HCEC 1CT (cell line): ENCODE results near the gene ADIPOR2.
A peak's percentile ranks its signal among the peaks of the same experiment; 100 is the strongest.
"Not testable (repeated sequence)": the region's sequence is repeated elsewhere in the genome, so short reads cannot be mapped to it uniquely, and the experiment has no call there.

ENCODE experiments used
- DNase-seq: peaks from one replicate; pipeline ENCODE4 v3.0.0-alpha.2; 2017

ADIPOR2 gene

GRCh38 chr12:1666215-1666614, 24.7 kb upstream of the ADIPOR2 start:
- DNase-seq = no peak

DNA sequence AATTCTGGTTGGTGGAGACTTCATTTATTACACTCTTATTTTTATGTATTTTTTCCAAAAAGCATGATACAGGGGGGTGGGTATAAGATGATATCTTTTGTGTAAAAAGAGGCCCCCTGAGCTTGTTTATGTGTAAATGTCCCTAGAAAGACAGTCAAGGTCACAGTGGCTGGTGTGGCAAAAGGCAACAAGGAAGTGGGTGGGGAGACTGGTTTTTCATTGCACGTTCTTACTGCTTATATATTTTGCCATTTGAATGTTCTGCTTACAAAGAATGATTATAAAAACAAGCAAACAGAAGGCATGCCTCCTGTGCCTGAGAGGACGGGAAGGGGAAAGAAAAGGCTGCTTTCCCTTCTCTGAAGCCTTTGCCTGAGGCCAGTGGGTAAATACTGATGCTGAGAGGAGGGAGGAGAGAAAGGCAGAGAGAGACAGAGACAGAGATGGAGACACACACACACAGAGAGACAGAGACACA, 24.1 kb upstream of the ADIPOR2 start:
- DNase-seq = no peak

DNA sequence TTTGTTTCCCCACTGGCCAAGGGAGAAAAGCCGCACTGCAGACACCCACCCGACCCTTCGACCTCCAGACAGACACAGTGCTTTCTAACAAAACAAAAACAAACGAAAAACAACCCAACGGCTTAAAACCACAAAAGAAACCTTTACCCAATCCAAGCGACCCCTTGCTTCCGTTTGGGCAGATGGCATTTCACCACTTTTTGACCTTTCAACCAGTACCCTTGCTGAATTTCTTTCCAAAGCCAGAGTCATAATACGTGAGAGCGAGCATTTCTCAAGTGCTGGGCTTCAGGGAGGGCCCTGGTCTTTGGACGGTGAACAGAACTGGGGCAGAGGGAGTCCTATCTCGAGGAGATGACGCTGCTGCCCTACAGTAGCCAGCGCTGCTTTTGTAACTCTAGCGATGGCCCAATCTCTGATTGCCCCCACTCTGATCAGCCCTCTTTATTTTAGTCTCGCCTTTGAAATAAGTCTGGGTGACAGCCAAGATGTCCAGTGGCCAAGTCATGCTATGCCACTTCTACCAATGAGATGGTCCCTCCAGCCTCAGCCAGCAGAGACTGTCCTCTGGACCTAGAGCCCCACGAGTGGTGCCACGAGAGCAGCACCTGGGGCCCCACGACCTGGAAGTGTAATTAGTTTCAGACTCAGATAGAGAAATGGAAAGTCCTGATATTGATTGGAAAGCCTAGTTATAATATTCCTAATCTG, 21.9 kb upstream of the ADIPOR2 start:
- no peak for DNase-seq

DNA sequence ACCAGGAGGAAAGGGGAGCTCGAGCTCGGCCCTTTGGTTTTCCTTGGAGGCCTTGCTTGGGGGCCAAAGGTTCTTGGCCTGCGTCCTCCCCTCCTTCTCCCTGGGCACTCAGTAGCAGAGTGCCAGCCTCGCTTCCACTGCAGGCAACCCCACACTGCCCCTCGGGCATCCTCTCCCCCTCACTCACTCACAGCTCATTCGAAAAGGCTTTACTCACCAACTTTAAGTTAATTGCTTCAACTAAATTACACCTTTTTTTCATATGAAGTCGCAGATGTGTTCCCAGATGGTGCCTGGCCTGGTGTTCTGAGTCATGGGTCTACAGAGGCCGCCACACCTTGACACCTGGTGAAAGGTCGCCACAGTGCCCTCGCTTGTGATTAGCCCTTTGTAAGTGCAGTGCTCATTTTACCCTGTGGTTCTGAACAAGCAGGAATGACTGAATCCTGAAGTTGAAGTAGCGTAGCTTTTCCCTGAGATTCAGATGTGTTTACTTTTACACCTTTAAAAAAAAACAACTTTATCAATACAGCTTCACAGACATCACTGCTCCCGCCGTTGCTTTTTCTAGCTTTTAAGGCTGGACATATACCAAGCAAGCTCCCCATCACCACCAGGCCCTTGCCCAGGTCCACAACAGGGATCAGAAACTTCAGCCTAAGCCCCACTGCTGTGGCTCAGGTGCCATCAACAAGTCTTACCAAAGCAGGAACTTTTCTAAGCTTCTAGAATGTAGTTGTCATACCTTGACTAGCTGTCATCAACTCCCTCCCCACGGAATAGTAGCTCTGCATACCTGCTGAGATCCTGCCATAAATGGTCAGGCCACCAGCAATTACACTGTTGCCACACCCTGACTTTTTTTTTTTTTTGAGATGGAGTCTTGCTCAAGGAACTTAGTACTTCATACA, 20.3 kb upstream of the ADIPOR2 start:
- no peak for DNase-seq

- DNase-seq = no peak
Observed at GRCh38 chr12:1676043-1676442, 14.8 kb upstream of the ADIPOR2 start.

DNA sequence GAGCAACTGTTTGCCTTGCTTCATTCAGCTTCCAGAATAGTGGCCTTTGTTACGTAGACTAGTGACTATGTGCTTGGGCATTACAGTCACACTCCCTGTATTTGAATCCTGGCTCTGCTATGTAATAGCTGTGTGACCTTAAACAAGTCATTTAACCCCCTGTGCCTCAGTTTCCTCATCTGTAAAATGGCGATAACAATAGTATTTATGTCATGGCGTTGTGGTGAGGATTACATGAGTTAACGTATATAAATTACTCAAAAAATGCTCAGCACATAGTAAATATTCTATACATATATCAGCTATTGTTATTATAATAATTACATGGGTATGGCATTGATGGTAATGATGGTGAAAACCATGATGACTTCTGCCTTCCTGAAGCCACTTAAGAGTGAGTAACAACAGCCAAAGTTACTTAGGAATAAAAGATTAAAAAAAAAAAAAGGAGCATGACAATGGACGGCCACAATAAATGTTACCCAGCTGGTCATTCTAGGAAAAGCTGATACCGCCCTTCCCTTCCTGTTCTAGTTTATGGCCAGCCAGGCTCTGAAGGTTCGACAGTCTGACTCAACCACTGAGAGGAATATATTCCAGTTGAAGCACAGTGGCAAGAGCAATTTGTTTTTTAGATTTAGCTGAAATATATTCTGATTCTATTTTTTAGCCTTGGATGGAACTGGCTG, 9.9 kb upstream of the ADIPOR2 start:
- peak; percentile 11 for DNase-seq

- DNase-seq = no peak
Observed at GRCh38 chr12:1681493-1681807, 9.4 kb upstream of the ADIPOR2 start.

DNA sequence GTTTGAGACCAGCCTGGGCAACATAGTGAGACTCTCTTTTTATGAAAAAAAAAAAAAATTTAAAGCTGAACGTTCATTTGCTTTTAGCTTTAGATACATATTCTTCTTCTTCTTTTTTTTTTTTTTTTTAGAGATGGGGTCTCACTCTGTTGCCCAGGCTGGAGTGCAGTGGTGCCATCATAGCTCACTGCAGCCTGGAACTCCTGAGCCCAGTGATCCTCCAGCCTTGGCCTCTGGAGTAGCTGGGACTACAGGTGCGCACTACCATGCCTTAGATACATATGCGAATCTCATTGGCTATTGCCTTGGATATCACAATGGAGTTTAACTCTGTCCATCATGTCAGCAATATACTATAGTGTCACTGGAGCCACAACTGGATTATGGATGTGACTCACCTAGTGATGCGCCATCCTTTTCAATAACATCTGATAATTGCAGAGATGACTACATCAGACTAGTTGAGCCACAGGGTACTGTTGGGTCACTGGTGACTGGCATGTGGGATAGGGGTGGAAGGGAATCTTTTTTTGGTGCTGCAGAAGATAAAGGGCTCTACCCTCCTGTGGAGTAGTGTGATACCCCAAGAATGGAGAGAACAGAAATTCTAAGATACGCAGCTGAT, 2.7 kb upstream of the ADIPOR2 start:
- peak; percentile 18 for DNase-seq

- peak; percentile 36 for DNase-seq
Observed at GRCh38 chr12:1691123-1692007, 495 bp downstream of the ADIPOR2 start.

GRCh38 chr12:1692226-1692625, 1.4 kb downstream of the ADIPOR2 start:
- DNase-seq = no peak

- DNase-seq = no peak
Observed at GRCh38 chr12:1692895-1693610, 2.2 kb downstream of the ADIPOR2 start.

- not testable (repeated sequence) for DNase-seq
Observed at GRCh38 chr12:1695097-1695496, 4.2 kb downstream of the ADIPOR2 start.

DNA sequence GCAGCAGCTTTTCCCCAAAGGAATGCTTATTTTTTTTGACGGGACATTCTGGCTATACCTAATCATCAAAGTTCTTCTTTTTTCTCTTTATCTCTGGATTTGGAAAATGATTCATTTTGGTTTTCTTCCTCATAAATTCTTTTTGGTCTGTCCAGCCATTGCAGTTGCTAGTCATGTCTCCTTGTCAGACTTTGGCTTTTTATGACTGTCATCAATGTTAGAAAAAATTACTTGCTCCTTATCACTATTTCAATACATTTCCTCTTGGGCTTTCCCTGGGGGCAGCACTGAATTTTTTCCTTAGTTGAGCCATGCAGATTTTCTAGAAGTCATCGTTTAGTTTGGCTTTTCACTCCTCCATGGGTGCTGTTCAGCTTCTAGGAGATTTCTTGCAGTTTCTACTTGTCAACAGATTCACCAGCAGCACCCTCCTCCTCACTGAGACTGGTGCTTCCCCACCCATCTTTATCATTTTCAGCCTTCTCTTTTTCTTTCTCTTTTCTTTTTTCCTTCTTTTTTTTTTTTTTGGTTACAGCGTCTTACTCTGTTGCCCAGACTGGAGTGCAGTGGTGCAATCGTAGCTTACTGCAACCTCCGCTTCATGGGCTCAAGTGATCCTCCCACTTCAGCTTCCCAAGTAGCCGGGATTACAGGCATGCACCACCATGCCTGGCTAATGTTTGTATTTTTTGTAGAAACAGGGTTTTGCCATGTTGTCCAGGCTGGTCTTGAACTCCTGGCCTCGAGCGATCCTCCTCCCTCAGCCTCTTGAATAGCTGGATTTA, 5.2 kb downstream of the ADIPOR2 start:
- no peak for DNase-seq

- DNase-seq = no peak
Observed at GRCh38 chr12:1696800-1697199, 5.9 kb downstream of the ADIPOR2 start.

- no peak for DNase-seq
Observed at GRCh38 chr12:1697271-1697670, 6.4 kb downstream of the ADIPOR2 start.

GRCh38 chr12:1698720-1699119, 7.8 kb downstream of the ADIPOR2 start:
- DNase-seq = no peak

- DNase-seq = no peak
Observed at GRCh38 chr12:1702713-1703112, 11.8 kb downstream of the ADIPOR2 start.

GRCh38 chr12:1703771-1704722, 13.2 kb downstream of the ADIPOR2 start:
- DNase-seq = no peak
